Measurements from ENCODE around the gene CEP41.

CEP41 gene

DNA sequence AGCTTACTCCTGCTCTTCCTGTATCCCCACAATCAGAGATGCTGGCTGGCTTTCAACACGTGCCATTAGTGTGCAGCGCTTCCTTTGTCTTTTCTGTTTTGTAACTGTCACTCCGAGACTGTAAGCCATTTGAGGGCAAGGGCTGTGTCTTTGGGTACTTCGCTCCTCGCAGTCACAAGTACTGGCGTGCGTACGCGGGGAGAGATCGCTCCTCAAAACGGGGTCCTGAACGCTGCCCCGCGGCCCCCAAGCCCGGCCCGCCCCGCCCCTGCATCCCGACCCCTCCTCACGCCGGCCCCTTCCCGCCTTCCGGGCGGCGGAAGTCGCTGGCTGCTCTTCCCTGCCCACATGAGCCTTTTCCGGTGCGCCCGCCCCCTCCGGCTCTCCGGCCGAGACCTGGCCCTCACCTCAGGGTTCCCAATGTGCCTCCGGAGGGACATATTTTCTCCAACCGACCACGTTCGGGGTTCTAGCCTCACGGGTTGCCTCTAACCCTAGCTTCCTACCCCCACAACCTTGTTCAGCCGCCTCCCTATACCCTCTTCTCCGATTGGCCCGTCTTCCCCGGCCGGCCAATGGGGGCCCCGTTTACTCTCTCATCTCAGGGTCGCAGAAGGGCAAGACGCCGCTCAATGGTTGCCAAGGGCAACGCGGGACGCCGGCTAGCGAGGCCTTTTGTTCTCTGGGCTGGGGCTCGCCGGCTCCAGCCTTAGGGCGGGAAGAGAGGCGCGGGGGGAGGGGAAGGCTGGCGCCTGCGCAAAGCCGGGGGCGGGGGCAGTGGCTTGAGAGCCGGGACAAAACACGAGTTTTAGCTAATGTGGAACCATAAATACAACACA, at the start of gene CEP41:
Gene CEP41, minus strand, starts transcription at position 490 of the 839 bp plus-strand sequence. Its CDS starts 50 bp downstream, at position 440.
- DNase-seq = peak; percentile 88

DNA sequence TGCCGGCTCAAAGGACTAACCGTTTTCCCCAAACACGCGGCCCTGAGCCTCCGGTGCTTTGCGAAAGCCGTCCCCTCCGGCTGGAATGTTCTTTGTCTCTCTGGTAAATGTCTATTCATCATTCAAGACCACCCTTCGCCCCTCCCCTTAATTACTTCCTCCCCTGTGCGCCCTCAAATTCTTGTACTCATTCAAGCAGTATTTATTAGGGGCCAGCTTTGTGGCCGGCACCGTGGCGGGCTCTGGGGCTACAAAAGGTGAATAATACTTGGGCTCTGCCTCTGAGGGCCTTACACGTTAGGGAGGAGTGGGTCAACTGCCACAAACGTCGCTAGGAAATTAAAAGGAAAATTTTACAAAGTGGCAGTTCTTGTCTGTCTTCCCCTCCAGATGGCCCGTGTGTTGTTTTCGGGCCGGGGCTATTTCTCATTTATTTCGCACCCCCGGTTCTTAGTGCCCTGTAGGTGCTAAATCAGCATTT, 49.5 kb upstream of the CEP41 start:
- DNase-seq = no peak

- DNase-seq = no peak
Observed at GRCh38 chr7:130489140-130489983, 48.5 kb upstream of the CEP41 start.

GRCh38 chr7:130488392-130489139, 47.8 kb upstream of the CEP41 start:
- DNase-seq = no peak

GRCh38 chr7:130486954-130487436, 46.2 kb upstream of the CEP41 start:
- no peak for DNase-seq

GRCh38 chr7:130486114-130486953, 45.5 kb upstream of the CEP41 start:
- peak; percentile 47 for DNase-seq

GRCh38 chr7:130485734-130486113, 44.9 kb upstream of the CEP41 start:
- DNase-seq = no peak

DNA sequence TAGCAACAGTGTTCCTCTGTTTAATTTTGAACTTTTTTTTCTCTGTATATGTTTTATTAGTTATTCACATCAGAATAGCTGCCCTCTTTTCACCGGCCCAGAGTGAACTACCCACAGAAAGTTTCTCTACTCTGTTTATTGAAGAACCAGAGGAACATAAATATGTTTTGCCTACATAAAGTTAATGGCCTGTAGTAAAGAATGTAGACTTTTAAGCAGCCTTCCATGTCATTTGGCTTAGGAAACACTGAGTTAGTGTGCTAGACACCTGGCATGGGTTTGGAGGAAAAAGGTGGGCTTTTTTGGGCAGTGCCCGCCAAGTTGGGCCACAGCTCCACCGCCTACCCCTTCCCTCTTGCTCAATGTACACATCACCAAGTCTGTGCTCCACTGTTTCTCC, 42.2 kb upstream of the CEP41 start:
- DNase-seq = no peak

DNA sequence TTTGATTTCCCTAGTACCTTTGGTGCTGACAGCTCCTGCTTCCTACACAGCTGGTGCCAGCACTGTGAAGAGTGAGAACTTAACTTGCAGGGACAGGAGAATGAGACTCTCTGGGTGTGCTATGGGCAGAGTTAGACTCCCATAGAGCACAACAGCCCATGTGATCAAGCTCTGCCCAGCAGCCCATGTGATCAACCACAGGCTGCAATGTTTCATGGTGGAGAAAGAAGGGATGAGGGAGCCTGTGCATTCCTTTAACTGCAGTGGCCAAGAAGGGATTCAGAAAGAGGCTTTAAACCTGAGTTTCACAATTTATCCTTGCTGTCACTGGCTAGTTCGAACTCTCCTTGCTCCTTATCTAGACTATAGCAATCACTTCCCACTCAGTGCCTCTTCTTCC, 41.1 kb upstream of the CEP41 start:
- no peak for DNase-seq

- DNase-seq = no peak
Observed at GRCh38 chr7:130479716-130480400, 39.0 kb upstream of the CEP41 start.

GRCh38 chr7:130478991-130479390, 38.2 kb upstream of the CEP41 start:
- DNase-seq = no peak

- no peak for DNase-seq
Observed at GRCh38 chr7:130476297-130477150, 35.7 kb upstream of the CEP41 start.

DNA sequence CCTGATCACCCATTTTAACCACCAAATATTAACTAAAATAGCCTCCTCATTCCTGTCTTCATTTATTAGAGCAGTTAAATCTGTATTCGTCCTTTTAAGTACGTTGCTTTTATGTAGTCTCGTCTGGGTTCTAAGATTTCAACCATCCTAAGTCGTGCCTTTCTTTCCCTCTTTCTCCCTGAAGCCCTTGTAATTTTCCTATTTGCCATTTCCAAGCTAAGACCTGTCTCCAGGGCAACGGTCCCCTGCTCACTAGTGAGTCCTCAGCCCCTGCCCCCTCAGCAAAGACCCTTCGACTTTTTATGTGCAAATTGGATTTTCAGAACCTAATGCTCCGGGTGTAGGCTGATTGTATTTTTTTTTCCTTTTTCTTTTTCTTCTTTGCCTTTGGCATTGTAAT, 35.0 kb upstream of the CEP41 start:
- DNase-seq = no peak

DNA sequence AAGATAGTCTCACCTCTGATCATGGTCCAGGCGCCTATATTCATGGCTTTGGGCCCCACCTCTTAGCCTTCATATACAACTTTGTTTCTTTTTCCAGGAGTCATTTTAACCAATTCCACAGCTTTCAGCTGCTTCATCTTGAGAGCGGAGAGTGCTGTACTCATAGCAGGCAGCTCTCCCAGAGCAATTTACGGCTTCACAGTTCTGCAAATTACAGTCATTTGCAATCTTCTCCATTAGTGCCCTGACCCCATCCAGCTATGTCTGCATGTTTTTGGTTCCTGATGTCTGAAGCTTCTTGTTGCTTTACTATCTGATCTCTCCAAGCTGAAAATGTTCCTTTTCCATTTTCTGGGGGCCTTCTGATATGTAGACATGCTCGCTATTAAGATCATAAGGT, 33.1 kb upstream of the CEP41 start:
- DNase-seq = no peak

DNA sequence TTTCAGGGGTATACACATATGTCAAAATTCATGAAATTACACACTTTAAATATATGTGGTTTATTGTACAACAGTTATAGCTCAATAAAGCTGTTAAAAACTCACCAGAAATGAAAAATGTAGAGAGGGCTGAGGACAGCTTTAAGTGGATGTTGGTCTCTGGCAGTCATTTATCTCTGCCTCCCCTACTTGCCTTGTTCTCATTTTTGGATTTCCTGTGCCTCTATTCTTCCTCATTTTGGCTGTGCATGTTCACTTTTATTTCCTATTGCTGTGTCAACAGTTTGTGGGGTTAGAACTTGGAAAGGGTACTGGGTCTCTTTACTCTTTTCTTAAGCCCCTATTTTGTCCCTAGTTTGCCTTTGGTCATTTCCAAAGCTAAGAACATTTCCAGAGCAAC, 32.5 kb upstream of the CEP41 start:
- DNase-seq = no peak

- DNase-seq = no peak
Observed at GRCh38 chr7:130471974-130472373, 31.2 kb upstream of the CEP41 start.

DNA sequence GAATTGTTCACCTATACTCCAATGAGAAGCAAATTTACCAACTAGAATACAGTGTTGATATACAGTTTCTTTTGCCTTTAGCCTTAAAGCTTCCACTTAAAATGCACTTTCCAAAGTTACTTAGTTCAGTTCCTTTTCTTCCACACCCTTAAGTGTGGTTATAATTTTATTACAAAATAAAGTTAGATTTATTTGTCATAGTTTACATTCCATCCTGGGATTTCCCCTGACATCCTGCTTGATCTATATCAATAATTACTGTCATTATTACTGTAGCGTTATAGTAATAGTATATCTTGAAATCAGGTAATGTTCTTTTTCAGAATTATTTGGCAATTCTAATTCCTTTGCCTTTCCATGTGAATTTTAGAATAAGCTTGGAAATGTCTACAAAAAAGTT, 27.8 kb upstream of the CEP41 start:
- no peak for DNase-seq

- DNase-seq = no peak
Observed at GRCh38 chr7:130463553-130464434, 23.0 kb upstream of the CEP41 start.

DNA sequence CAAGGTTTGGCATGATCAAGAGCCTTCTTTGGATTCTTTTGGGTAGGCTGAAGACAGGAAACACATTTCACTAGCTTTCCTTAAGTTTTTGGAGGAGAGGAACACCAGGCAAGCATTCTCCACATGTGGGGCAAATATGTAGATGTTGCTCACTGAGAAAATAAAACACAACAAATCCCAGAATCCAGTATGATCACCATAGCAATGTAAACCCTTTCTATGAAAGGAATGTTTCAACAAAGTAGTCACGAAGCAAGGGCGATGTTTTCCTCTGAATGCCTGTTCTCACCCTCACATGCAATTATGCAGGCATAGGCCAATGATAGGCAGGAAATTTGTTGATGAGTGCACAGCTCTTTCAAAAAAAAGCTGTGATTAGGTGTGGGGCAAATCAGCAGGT, 20.5 kb upstream of the CEP41 start:
- DNase-seq = no peak

All from activated CD4-positive, alpha-beta T cell treated with anti-CD3 and anti-CD28 coated beads, Interleukin-2, amount 50 U/mL, for 1 hour (primary cell).